GM18520 (cell line): Measurements from ENCODE around the gene ZSCAN23.

ENCODE experiments used
- ATAC-seq: cut with Tn5 transposase; IDR thresholded peaks from one replicate; pipeline ENCODE4 v1.9.1; 2021; ENCODE audit not compliant: unreplicated experiment

ZSCAN23 gene

DNA sequence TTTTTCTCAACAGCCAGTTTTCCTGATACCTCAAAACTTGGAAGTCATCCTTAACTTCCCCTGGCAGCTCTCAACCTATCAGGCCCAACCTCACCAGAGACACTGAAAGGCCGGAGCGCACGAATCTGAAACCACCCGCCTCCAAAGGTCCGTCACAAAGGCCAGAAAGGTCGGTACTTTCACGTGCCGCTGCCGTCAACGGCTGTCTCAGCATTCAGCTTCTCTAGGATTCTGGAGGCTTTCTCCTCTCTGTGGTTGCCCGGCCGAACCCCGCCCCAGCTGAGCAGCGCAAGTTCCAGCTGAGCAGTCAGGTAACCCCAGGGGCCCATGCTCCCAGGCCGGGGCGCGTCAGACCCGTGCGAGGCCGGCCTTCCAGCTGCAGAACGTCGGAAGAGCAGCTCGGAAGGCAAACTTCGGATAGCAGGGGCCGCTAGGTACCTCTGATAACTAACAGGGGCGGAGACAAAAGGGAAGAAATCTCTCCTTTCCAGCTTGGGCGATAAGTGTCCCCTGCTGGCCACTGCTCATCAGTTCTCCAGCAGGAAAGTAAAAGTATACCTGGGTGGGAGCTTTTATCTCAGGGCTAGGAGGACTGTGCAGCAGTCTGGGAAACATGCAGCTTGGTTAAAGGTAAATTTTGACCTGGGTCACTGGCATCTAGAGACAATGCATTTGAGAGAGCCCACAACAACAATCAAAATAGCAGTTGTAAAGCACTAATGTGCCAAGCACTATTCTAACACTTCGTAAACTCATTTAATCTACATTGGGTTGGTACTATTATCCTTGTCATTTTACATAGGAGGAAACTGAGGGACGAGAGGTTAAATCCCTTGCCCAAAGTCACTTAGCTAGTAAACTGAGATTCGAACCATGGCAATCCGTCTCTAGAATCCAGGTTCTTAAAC lies 59.8 kb downstream of the ZSCAN23 start:
- no peak for ATAC-seq
